Karpas-422 (cell line): ENCODE results near the gene SLC12A9. TPM values are rescaled to one million over a fixed set of nuclear protein-coding genes. Genes with fewer than 3 reads are reported as not detected.
A peak's percentile ranks its signal among the peaks of the same experiment; 100 is the strongest.

ENCODE experiments used
- DNase-seq: peaks from one replicate; pipeline ENCODE4 v3.0.0-alpha.2; 2015
- H2AFZ ChIP-seq: fragments of 200-600 bp; sonication (generic); 2 replicates; pipeline ENCODE4 v1.6.1; 2014; ENCODE audit warnings: antibody characterized with exemption, low read length, mixed read lengths
- H3K27ac ChIP-seq: fragments of 200-600 bp; sonication (generic); 2 replicates; pipeline ENCODE4 v1.5.1; 2014; ENCODE audit warnings: mild to moderate bottlenecking, low read length, moderate library complexity
- H3K27me3 ChIP-seq: fragments of 200-600 bp; sonication (generic); 2 replicates; pipeline ENCODE4 v1.6.1; 2014; ENCODE audit warnings: low read length, mixed read lengths
- H3K36me3 ChIP-seq: fragments of 200-600 bp; sonication (generic); 2 replicates; pipeline ENCODE4 v1.6.1; 2014; ENCODE audit warnings: low read length, mixed read lengths; ENCODE audit not compliant: insufficient read depth
- H3K4me1 ChIP-seq: fragments of 200-600 bp; sonication (generic); 2 replicates; pipeline ENCODE4 v1.6.1; 2014; ENCODE audit warnings: mild to moderate bottlenecking, low read length, mixed read lengths
- H3K4me2 ChIP-seq: fragments of 200-600 bp; sonication (generic); 2 replicates; pipeline ENCODE4 v1.6.1; 2014; ENCODE audit warnings: low read length, low read depth, mild to moderate bottlenecking; ENCODE audit not compliant: poor library complexity, severe bottlenecking
- H3K4me3 ChIP-seq: fragments of 200-600 bp; sonication (generic); 2 replicates; pipeline ENCODE4 v1.5.1; 2014; ENCODE audit warnings: mild to moderate bottlenecking, antibody characterized with exemption, low read length, mixed read lengths
- H3K79me2 ChIP-seq: fragments of 200-600 bp; sonication (generic); 2 replicates; pipeline ENCODE4 v1.6.1; 2014; ENCODE audit warnings: mild to moderate bottlenecking, low read length, mixed read lengths
- H3K9ac ChIP-seq: fragments of 200-600 bp; sonication (generic); 2 replicates; pipeline ENCODE4 v1.6.0; 2014; ENCODE audit warnings: low read length
- H3K9me2 ChIP-seq: fragments of 200-600 bp; sonication (generic), shearing (Covaris generic); replicated peaks from 2 replicates; pipeline ENCODE4 v1.6.0; 2014; ENCODE audit warnings: mild to moderate bottlenecking, low read length, moderate library complexity; ENCODE audit not compliant: insufficient read depth
- H3K9me3 ChIP-seq: fragments of 300-700, 200-600 bp; sonication (generic); 2 replicates; pipeline ENCODE4 v1.6.1; 2014; ENCODE audit warnings: low read length, mixed read lengths
- H4K20me1 ChIP-seq: fragments of 200-600 bp; sonication (generic); 2 replicates; pipeline ENCODE4 v1.6.1; 2014; ENCODE audit warnings: mild to moderate bottlenecking, antibody characterized with exemption, low read length, low read depth; ENCODE audit not compliant: insufficient read depth
- total RNA-seq: library from RNA; depleted of rRNA; stranded (reverse); fragments of >200 nt; shearing (Covaris generic); gene quantifications from 2 replicates; pipeline ENCODE4 v1.2.3, GENCODE V29; 2014; ENCODE audit warnings: low replicate concordance

The SLC12A9 gene
- total RNA-seq, 1 experiment from 2014 or later = 21.0 TPM

- peak overlapping the region; percentile 78 for H3K27ac ChIP-seq
- H3K9me3 ChIP-seq = no peaks in the 10 kb centered on the region
- no peaks in the 10 kb centered on the region for H3K27me3 ChIP-seq
- H3K4me1 ChIP-seq = peaks cover 44% of the 10 kb centered on the region
- H3K4me2 ChIP-seq = peak overlapping the region; percentile 72
- H3K9me2 ChIP-seq = no peaks in the 10 kb centered on the region
- H3K4me3 ChIP-seq = peak overlapping the region; percentile 88
- 0 out of 2 replicates have a peak, but pooled peaks cover 6% of the 10 kb centered on the region for H4K20me1 ChIP-seq
- H3K36me3 ChIP-seq = peaks cover 23% of the 10 kb centered on the region
- no peak overlapping the region for H2AFZ ChIP-seq
- peak overlapping the region; percentile 97 for H3K9ac ChIP-seq
- H3K79me2 ChIP-seq = peaks cover 16% of the 10 kb centered on the region
- DNase-seq = peak; percentile 96
Measured at GRCh38 chr7:100887516-100888290, 35.2 kb downstream of the SLC12A9 start.

- H3K9ac ChIP-seq = peak overlapping the region; percentile 97
- H3K4me1 ChIP-seq = peaks cover 44% of the 10 kb centered on the region
- peak overlapping the region; percentile 88 for H3K4me3 ChIP-seq
Measured at GRCh38 chr7:100888291-100888987, 35.9 kb downstream of the SLC12A9 start.

GRCh38 chr7:100888988-100889750 is 36.7 kb downstream of the SLC12A9 start, which contains the start of gene UFSP1:
UFSP1 (minus strand) TSS chr7:100889715; CDS start chr7:100889271, 444 bp downstream.
- Histone ChIP-seq H3K36me3 (peaks cover 23% of the 10 kb centered on the region), H2AFZ (peak within 1 kb of the TSS; percentile 73), H3K27ac (peak within 1 kb of the TSS; percentile 78), H3K9ac (peak within 1 kb of the TSS; percentile 97), H3K79me2 (peaks cover 16% of the 10 kb centered on the region), H3K9me2 (no peaks in the 10 kb centered on the region), H3K4me2 (peak within 1 kb of the TSS; percentile 85), H4K20me1 (no peaks in the 10 kb centered on the region), H3K9me3 (no peaks in the 10 kb centered on the region), H3K27me3 (no peaks in the 10 kb centered on the region), H3K4me3 (peak within 1 kb of the TSS; percentile 88), H3K4me1 (peaks cover 44% of the 10 kb centered on the region)
- peak; percentile 62 for DNase-seq

More at GRCh38 chr7:100888291-100888987, 35.9 kb downstream of the SLC12A9 start:
- Histone ChIP-seq H3K27ac (peak overlapping the region; percentile 78), H3K36me3 (peaks cover 23% of the 10 kb centered on the region), H3K27me3 (no peaks in the 10 kb centered on the region), H3K9me2 (no peaks in the 10 kb centered on the region), H4K20me1 (0 out of 2 replicates have a peak, but pooled peaks cover 3% of the 10 kb centered on the region), H2AFZ (no peak overlapping the region), H3K4me2 (peak overlapping the region; percentile 72), H3K79me2 (peaks cover 16% of the 10 kb centered on the region), H3K9me3 (no peaks in the 10 kb centered on the region)
- peak; percentile 63 for DNase-seq

- Histone ChIP-seq H3K4me1 (peaks cover 46% of the 10 kb centered on the region), H3K9ac (peak overlapping the region; percentile 78), H3K4me3 (peak overlapping the region; percentile 69), H3K79me2 (peaks cover 16% of the 10 kb centered on the region), H4K20me1 (no peaks in the 10 kb centered on the region), H3K9me3 (no peaks in the 10 kb centered on the region), H2AFZ (0 out of 2 replicates have a peak overlapping the region, but pooled peaks have one; percentile 73), H3K27me3 (no peaks in the 10 kb centered on the region), H3K4me2 (peak overlapping the region; percentile 85), H3K36me3 (peaks cover 22% of the 10 kb centered on the region), H3K27ac (no peak overlapping the region), H3K9me2 (no peaks in the 10 kb centered on the region)
- DNase-seq = no peak
Measured at GRCh38 chr7:100890653-100891567, 38.4 kb downstream of the SLC12A9 start.

GRCh38 chr7:100891568-100892247 is 39.2 kb downstream of the SLC12A9 start:
- Histone ChIP-seq H3K79me2 (peaks cover 16% of the 10 kb centered on the region), H3K9me2 (no peaks in the 10 kb centered on the region), H3K27ac (no peak overlapping the region), H3K27me3 (no peaks in the 10 kb centered on the region), H2AFZ (no peak overlapping the region), H3K9ac (no peak overlapping the region), H3K36me3 (peaks cover 16% of the 10 kb centered on the region), H4K20me1 (no peaks in the 10 kb centered on the region), H3K4me3 (no peak overlapping the region), H3K9me3 (no peaks in the 10 kb centered on the region), H3K4me1 (peaks cover 38% of the 10 kb centered on the region), H3K4me2 (no peak overlapping the region)
- DNase-seq = no peak

- H3K27me3 ChIP-seq = no peaks in the 10 kb centered on the region
Measured at GRCh38 chr7:100892364-100893317, 40.1 kb downstream of the SLC12A9 start.

More at GRCh38 chr7:100892364-100893317, 40.1 kb downstream of the SLC12A9 start:
- Histone ChIP-seq H3K9me3 (no peaks in the 10 kb centered on the region), H4K20me1 (no peaks in the 10 kb centered on the region), H2AFZ (no peak overlapping the region), H3K4me3 (no peak overlapping the region), H3K9ac (no peak overlapping the region), H3K27ac (no peak overlapping the region), H3K79me2 (peaks cover 16% of the 10 kb centered on the region), H3K4me2 (no peak overlapping the region), H3K36me3 (peaks cover 8% of the 10 kb centered on the region), H3K4me1 (peaks cover 29% of the 10 kb centered on the region), H3K9me2 (no peaks in the 10 kb centered on the region)
- DNase-seq = no peak
